HG02970 (cell line): Measurements from ENCODE around the gene ID1.
"Not testable (repeated sequence)": the region's sequence is repeated elsewhere in the genome, so short reads cannot be mapped to it uniquely, and the experiment has no call there.

Experiments used
- ATAC-seq: cut with Tn5 transposase; IDR thresholded peaks from one replicate; pipeline ENCODE4 v1.9.1; 2021; ENCODE audit warnings: mild to moderate bottlenecking, moderate library complexity, moderate number of reproducible peaks; ENCODE audit not compliant: unreplicated experiment, low FRiP score

Gene ID1

DNA sequence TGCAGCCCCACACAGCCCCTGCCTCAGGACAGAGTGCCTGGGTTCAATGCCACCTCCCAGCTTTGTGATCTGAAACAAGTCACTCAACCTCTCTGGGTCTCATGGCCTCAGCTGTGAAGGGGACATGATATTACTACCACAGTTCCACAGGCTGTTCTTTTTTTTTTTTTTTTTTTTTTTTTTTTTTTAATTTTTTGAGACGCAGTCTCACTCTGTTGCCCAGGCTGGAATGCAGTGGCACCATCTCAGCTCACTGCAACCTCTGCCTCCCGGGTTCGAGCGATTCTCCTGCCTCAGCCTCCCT, 8.7 kb upstream of the ID1 start:
- ATAC-seq = not testable (repeated sequence)

- ATAC-seq = no peak
Measured at GRCh38 chr20:31596831-31597480, 8.1 kb upstream of the ID1 start.

GRCh38 chr20:31597481-31597855, 7.6 kb upstream of the ID1 start:
- no peak for ATAC-seq

DNA sequence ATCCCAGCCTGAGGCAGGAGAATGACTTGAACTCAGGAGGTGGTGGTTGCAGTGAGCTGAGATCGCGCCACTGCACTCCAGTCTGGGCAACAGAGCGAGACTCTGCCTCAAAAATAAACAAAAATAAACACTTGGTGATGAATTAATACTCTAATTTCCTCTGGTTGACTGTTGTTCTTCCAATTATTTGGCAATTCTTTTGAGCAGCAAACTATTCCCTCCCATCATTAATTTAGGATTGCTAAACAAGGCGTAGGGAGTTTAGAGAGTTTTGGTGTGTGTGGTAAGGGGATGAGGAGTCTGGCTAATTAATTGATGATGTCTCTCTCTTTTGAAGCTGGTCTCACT, 2.7 kb upstream of the ID1 start:
- no peak for ATAC-seq

- no peak for ATAC-seq
Measured at GRCh38 chr20:31602779-31603441, 2.2 kb upstream of the ID1 start.

- no peak for ATAC-seq
Measured at GRCh38 chr20:31603822-31604566, 1.1 kb upstream of the ID1 start.

DNA sequence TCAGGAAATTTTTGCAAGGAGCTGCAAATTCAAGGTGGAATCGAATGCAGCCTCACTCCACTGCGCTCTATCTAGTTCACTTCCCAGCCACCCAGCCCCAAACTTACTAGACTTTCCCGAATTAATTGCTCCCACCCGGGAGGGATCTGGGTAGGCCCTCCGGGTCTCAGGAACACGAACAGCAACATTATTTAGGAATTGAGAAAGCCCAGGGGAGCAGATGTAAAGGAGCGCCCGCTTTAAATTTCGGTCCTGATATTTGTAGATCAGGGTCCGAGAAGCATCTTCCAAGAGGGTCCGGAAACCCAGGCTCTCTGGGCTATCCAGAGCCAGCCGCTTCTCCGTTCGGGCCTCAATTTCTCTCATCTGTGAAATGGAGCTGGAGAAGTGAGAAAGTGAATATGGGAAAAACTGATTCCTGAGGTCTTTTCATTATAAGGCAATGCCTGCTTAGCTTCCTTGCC, 490 bp upstream of the ID1 start:
- ATAC-seq = no peak

DNA sequence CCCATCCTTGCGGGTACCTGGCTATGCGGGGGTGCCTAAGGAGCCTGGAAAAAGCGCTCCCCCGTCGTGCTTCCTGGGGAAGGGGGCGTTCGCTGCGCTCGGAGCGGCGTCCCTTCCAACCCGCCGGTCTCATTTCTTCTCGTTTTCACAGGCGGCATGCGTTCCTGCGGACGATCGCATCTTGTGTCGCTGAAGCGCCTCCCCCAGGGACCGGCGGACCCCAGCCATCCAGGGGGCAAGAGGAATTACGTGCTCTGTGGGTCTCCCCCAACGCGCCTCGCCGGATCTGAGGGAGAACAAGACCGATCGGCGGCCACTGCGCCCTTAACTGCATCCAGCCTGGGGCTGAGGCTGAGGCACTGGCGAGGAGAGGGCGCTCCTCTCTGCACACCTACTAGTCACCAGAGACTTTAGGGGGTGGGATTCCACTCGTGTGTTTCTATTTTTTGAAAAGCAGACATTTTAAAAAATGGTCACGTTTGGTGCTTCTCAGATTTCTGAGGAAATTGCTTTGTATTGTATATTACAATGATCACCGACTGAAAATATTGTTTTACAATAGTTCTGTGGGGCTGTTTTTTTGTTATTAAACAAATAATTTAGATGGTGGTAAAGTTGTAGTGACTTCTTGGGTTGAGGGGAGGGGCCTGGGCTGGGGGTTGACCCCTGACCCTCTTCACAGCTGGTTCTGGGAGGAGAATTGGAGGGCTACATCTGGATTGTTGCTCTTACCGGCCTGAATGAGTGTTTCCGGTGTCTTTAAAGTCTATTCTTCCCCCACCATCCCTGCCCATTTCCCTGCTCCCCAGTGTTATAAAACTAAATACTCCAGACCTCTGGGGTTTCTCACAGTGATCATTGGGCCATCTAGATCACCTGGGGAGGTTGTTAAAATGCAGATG, 1.1 kb downstream of the ID1 start:
- ATAC-seq = no peak

DNA sequence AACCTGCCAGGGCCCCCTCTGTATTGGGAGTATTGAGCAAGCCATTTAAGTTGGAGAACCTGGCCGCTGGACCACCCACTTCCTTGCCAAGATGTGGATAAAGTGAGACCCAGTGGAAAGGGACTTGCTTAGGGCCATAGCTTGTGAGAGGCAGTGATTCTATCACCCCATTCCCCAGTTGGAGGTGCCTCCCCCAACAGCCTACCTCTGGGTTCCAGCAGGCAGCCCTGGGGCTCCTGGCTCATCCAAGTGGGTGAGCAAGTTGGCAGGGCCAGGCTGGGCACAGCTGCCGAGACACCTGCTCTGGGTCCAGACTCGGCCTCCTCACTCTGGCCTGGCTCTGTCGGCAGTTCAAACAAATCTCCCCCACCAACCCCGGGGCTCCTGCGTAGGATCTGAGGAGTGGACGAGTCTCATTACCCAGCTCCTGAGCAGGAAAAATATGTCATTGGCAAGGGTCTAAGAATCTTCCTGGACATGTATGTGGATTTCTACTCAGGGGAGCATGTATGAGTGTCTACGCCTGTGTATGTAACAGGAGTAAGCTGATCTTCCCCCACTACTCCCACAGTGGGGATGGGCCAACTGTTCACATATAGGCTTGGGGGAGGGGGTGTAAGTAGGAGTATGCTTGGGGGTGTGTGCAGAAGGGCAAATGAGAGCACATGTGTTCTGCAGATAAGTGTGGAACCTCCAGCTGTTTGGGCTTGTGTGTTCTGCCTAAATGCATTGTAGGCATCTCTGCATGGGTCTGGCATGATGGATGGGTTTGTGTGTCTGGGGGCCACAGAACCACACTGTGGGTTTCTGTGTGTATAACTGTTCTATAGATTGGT, 1.9 kb downstream of the ID1 start:
- no peak for ATAC-seq

- ATAC-seq = no peak
Measured at GRCh38 chr20:31607640-31608250, 2.7 kb downstream of the ID1 start.

DNA sequence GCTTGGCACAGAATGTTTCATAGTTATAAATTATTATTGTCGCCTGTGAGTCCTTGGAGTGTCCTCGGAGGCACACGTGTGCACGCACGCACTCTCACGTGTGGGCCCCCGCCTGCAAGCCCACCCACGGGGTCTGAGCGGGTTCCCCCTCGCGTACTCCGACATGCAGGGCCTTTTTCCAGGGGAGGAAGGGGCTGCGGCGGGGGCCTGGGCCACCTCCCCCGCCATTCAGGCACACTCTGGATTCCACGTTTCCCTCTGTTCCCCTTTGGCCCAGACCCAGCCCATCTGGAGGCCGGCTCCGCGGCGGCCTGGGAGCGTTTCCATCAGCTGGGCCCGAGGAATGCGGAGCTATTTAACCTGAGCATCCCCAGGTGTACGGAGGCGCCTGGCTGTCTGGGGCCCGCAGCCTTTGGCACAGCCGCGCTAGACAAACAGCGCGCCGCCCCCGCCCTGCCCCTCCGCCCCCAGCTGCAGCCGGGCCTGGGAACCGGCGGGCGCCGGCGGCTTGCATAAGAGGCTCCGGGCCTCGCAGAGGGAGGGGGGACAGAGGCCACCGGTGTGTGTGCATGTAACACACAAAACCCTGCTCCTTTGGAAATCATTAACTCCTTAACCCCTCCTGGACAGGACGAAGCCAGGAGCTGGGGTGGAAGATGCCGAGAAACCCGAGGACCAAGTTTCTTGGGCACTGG, 3.3 kb downstream of the ID1 start:
- ATAC-seq = no peak

DNA sequence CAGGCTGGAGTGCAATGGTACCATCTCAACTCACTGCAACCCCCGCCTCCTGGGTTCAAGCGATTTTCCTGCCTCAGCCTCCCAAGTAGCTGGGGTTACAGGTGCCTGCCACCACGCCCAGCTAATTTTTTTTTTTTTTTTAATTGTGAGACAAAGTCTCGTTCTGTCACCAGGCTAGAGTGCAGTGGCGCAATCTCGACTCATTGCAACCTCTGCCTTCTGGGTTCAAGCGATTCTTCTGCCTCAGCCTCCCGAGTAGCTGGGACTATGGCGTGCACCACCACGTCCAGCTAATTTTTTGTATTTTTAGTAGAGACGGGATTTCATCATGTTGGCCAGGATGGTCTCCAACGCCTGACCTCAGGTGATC, 7.2 kb downstream of the ID1 start:
- ATAC-seq = not testable (repeated sequence)

GRCh38 chr20:31615416-31615815, 10.3 kb downstream of the ID1 start:
- ATAC-seq = no peak

DNA sequence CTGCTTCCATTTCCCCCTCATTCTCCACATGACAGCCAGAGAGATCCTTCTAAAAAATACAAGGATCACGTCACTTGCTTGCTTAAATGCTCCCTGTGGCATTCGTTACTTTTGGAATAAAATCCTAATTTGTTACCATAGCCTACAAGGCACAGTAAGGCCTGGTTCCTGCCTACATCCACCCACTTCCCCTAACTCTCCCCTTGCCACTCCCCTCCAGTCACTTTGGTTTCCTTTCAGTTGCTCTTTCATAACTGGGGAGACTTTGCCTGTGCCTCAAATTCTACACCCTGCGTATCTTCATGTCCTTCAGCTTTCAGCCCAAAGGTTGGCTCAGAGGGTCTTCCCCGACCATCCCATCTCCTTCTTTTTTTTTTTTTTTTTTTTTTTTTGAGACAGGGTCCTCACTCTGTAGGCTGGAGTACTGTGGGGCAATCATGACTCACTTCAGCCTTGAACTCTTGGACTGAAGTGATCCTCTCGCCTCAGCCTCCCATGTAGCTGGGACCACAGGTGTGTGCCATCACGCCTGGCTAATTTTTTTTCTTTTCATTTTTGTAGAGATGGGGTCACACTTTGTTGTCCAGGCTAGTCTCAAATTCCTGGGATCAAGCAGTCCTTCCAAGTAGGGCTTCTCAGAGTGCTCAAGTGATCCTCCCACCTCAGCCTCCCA, 12.5 kb downstream of the ID1 start:
- no peak for ATAC-seq

DNA sequence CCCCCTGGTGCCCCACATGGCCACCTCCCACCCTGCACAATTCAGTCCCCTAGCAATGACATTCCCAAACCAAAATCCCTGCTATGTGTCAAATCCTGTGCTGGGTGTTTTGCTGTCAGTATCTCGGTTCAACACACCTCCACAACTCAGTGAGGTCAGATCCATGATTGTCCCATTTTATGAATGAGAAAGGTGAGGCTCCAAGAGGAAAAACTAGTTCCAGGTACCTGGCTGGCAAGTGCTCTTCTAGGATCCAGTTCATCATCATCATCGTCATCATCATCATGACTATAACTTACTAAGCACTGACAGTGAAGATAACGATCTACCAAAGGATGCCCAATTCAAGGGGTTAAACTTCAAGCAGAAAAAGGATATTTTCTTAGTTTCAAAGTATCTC, 15.2 kb downstream of the ID1 start:
- ATAC-seq = no peak

- ATAC-seq = not testable (repeated sequence)
Measured at GRCh38 chr20:31623123-31623505, 18.0 kb downstream of the ID1 start.

DNA sequence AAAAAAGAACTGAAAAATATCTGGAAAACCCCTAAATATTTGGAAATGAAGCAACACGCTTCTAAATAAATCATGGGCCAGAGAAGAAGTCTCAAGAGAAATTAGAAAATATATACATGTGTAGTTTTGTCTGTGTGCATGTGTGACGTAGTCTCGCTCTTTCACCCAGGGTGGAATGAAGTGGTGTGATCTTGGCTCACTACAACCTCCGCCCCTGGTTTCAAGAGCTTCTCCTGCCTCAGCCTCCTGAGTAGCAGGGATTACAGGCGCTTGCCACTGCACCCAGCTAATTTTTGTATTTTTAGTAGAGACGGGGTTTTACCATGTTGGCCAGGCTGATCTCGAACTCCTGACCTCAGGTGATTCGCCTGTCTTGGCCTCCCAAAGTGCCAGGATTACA, 21.4 kb downstream of the ID1 start:
- not testable (repeated sequence) for ATAC-seq

DNA sequence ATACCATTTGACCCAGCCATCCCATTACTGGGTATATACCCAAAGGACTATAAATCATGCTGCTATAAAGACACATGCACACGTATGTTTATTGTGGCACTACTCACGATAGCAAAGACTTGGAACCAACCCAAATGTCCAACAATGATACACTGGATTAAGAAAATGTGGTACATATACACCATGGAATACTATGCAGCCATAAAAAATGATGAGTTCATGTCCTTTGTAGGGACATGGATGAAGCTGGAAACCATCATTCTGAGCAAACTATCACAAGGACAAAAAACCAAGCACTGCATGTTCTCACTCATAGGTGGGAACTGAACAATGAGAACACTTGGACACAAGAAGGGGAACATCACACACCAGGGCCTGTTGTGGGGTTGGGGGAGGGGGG, 23.0 kb downstream of the ID1 start:
- ATAC-seq = not testable (repeated sequence)
